T follicular helper cell (primary cell): ENCODE results near the gene HAND2.

Experiments used
- DNase-seq: peaks from one replicate; pipeline ENCODE4 v3.0.0-alpha.2; 2020; ENCODE audit warnings: low read depth
- total RNA-seq, 2 experiments: gene quantifications; one replicate each; lab custom pipeline; 2026; lab: John Stamatoyannopoulos, UW

HAND2 gene
- 0 reads per million in 2 experiments for total RNA-seq

GRCh38 chr4:173529477-173530325 is at the start of gene HAND2:
Gene HAND2, minus strand, starts transcription at chr4:173530229. Its CDS starts 940 bp downstream, at chr4:173529289.
- no peak for DNase-seq

- no peak for DNase-seq
These were observed 48.9 kb upstream of the HAND2 start for GRCh38 chr4:173578956-173579355.

- DNase-seq, result no peak
These were observed 47.9 kb upstream of the HAND2 start for GRCh38 chr4:173577963-173578362.

- DNase-seq, result no peak
These were observed 45.6 kb upstream of the HAND2 start for GRCh38 chr4:173575482-173576152.

GRCh38 chr4:173573725-173574124 is 43.7 kb upstream of the HAND2 start:
- DNase-seq, result no peak

GRCh38 chr4:173573286-173573685 is 43.3 kb upstream of the HAND2 start:
- no peak for DNase-seq

- DNase-seq, result no peak
These were observed 42.6 kb upstream of the HAND2 start for GRCh38 chr4:173572493-173573129.

- no peak for DNase-seq
These were observed 41.6 kb upstream of the HAND2 start for GRCh38 chr4:173571620-173572019.

- DNase-seq, result no peak
These were observed 35.3 kb upstream of the HAND2 start for GRCh38 chr4:173565281-173565680.

- DNase-seq, result no peak
These were observed 34.4 kb upstream of the HAND2 start for GRCh38 chr4:173564461-173564860.

GRCh38 chr4:173560896-173561295 is 30.9 kb upstream of the HAND2 start:
- no peak for DNase-seq

GRCh38 chr4:173556398-173557131 is 26.5 kb upstream of the HAND2 start:
- DNase-seq, result no peak

- DNase-seq, result no peak
These were observed 17.9 kb upstream of the HAND2 start for GRCh38 chr4:173547889-173548288.

GRCh38 chr4:173546776-173547175 is 16.7 kb upstream of the HAND2 start:
- no peak for DNase-seq

- DNase-seq, result no peak
These were observed 15.4 kb upstream of the HAND2 start for GRCh38 chr4:173545440-173545839.

- DNase-seq, result no peak
These were observed 13.2 kb upstream of the HAND2 start for GRCh38 chr4:173543266-173543665.

- no peak for DNase-seq
These were observed 10.0 kb upstream of the HAND2 start for GRCh38 chr4:173539986-173540385.

- no peak for DNase-seq
These were observed 8.9 kb upstream of the HAND2 start for GRCh38 chr4:173538909-173539445.

- DNase-seq, result no peak
These were observed 8.3 kb upstream of the HAND2 start for GRCh38 chr4:173538148-173538908.

GRCh38 chr4:173537613-173538147 is 7.7 kb upstream of the HAND2 start:
- DNase-seq, result no peak
